Amniotic epithelial cell (primary cell): ENCODE results near the gene PDE10A.
A peak's percentile ranks its signal among the peaks of the same experiment; 100 is the strongest.
"Not testable (repeated sequence)": the region's sequence is repeated elsewhere in the genome, so short reads cannot be mapped to it uniquely, and the experiment has no call there.

Source experiments
- DNase-seq: peaks from one replicate; pipeline ENCODE4 v3.0.0-alpha.2; 2010; ENCODE audit warnings: low read depth

The PDE10A gene

DNA sequence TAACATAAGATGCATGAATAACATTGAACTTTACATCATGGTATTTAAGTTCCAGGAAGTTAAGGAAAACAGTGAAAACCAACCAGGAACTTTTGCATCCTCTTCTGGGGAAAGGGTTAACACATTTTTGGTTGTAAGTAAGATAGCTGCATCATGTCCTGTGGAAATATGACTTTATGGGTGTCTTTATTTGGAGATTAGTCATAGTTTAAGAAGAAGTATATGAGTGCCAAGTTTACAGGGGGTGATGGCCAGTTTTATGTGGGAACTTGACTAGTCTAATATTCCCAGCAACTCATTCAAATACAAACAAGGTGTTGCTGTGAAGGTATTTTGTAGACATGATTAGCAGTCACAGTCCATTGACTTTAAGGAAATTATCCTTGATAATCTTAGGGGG lies 78.0 kb downstream of the PDE10A start:
- no peak for DNase-seq

DNA sequence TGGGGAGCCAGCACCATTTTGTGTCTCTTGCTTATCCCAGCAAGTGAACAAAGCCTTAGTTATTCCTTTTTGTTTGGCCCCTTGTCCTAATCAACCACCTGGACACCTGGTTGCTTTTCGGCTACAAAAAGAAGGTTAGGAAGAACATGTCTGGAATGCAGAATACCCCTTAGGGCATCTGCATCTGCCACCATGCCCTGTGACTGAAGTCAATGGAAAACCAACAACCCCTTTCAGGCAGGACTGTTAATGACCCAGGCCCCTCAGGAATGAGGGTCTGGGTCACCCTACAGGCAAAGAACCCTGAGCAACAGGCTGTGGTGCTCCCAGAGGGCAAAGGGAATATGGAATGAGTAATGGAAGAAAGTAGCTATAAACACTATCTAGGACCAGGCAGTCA lies 78.5 kb downstream of the PDE10A start:
- DNase-seq = no peak

DNA sequence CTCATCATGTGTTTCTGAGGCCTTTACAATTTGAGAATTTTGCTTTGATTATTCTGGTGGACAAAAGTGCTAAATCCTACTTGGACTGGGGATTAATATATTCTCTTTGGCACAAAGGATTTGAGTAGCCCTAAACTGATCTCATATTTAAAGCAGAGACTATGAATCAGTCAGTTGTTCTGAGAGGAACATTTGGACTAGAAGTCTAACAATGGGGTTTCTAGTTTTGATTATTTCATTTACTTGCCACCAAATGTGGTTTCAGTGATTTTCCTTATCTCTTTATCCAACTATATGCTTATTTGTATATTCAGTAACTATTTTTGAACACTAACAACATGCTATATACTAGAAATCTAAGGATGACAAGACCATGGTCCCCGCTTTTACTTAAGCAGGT lies 81.4 kb downstream of the PDE10A start:
- DNase-seq = no peak

DNA sequence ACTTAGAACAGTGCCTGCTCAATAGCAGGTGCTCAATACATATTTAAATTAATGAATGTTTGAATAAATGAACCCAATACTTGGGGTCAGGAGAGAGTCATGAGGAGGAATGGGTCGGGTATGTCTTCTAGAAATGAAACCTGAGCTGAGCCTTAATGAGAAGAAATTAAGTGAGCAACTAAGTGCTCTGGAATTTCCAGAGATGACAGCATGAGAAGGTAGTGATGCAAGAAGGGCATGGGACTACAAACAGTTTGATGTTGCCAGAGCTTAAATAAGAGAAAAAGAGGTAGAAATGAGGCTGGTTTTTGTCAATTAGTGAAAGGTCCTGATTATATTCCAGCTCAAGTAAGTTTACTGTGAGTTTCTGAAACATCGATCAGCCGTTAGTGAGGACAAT lies 82.9 kb downstream of the PDE10A start:
- DNase-seq = peak; percentile 76

DNA sequence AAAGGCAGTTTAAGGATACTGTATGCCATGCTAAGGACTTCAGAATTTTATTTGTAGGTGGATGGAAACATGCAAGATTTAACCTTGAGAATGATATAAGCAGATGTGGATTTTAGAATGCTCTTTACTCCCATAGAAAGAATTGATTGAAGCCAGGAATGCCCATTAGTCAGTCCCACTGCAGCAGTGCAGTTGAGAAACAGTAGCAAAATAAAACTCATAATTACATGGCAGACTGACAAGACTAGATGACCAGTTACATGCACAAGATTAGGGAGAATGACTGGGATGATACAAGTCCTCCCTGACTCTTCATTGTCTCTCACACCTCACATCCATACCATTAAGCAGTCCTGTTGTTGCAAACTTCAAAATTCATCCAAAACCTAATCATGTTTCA lies 83.9 kb downstream of the PDE10A start:
- DNase-seq = peak; percentile 29

DNA sequence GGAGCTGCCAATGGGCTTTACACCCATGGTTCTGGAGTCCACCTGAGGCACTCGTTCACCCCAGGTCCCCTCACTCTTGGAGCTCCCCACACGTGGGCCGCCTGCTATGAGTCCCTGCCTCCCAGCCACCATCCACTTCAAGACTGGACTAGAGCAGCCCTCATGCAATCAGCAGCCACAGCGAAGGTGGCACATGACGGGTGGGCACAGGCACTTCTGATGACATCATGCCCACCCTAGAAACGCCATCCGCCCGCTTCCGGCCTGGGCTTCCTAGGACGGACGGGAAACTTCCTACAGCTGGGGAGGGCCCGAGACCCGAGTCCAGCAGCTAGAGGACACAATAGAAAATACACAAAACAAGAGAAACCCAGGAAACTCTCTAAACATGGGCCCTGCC lies 85.5 kb downstream of the PDE10A start:
- no peak for DNase-seq

DNA sequence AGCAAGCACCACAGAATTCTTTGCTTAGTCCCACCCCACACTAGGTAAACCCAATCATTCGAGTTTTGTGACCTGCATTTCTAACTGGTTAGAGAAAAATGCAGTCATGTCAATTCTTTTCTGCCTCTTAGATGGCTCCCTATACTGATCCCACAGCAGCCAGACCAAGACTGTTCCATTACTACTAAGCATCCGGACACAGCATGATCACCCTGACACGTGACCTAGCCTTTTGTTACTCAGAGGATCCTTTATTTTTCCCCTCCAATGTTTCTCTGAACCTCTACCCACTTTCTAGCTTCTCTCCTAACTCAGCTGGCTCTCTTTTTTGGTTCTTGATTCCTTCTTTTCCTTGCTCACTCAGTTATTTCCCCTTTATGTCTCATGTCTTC lies 87.9 kb downstream of the PDE10A start:
- DNase-seq = no peak

DNA sequence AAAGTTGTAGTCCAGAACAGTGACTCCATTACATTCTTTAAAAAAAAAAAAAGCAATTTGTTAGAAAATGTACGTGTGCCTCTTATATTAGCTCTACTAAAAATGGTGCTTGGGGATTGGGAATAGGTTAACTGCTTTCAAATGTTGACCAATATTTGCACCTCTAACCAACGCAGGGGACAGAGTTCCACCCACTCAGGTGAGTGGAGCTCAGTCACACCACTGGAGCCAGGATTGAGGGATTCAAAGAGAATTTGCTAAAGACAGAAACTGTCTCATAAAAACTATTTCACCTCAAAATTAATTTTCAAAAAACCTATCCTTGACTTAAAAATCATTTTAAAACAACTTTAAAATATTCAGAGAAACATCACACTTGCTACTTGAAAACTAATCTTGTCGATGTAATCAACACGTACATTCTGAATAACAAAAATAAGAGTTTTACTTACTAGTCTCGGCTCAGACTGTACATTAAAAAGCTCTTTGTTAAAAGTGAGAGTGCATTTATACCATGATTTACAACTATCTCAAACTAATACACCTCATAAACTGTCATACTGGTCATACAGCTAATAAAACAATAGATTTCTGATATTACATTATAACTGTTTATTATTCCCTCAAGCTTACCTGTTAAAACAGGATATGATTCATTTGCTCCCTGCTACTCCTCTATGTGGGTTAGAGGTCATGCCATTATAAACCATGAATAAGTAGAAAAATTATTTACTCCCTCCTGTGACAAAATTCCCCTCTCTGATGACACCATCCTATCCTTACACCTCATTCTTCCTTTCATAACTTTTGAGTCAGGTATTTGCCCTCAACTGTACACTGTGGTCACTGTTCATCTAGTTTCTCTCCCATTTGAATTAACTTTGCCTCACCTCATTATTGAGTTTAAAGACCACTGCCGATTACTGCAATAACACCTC lies 88.6 kb downstream of the PDE10A start:
- DNase-seq = peak; percentile 20

DNA sequence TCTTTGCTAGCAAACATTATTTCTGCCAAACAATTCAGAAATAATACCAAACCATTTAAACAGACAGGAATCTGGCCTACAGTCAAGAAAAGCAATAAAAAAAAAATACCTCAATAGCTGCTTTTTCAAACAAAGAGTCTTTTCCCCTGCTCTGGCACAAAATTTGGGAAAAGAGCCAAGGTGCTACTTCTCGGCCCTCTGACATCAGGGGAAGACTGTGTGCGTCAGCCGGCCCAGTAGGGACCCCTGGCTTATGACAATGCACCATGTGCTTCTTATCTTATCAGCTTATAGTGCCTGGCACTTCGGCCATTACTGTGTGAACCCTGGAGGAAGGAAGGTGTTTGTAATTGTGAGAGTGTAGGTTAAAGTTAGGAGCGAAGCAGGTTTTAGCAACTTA lies 89.4 kb downstream of the PDE10A start:
- peak; percentile 54 for DNase-seq

DNA sequence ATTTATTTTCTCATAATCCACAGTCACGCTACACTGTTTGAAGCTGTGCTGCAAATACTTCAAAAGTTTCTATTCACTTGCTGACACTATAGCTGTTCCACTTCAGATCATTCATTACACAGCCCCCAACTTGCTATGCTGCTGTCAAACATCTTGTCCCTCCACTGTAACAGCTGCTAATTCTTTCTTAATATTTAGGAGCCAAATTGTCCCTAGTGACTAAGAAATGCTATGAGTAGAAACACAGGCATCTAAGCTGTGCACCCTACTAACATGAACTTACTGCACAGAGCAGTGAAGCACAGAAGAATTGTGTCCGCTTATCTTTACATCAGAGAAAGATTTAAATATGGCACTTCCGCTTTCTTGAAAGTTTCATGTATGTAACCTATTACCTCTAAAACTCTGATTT lies 91.3 kb downstream of the PDE10A start:
- peak; percentile 21 for DNase-seq

DNA sequence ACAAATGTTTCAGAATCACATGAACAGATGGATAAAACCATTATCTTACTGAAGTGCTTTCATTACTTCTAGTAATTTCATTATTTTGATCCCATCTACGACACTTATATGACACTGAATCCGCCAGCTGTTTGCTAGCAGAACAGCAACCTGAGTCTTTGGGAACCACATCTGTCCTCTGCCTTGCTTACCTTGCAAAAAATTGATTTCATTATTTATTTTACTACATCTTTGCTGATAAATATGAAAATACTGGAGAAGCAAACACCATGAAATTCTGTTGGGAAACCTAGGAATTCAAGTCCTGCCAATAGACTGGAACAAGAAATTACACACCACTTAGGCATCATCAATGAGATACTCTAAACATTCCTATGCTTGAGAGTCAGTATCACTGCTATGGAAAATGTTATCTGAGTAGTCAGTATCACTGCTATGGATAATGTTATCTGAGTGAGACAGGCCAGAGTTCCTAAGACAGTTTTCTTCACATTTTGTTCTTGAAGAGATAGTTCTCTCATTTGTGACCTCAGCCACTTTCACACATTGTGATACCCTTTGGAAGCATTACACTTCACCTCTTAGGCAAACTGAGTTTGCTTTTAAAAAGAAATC lies 91.9 kb downstream of the PDE10A start:
- DNase-seq = peak; percentile 77

DNA sequence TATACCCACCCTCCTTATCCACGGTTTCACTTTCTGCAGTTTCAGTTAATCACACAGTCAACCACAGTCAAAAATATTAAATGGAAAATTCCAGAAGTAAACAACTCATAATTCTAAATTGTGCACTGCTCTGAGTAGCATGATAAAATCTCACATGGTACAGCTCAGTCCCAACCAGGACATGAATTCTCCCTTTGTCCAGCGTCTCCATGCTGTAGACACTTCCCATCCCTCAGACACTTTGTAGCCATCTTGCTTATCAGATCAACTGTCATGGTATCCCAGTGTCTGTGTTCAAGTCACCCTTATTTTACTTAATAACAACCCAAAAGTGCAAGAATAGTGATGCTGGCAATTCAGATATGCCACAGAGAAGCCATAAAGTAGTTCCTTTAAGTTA lies 94.7 kb downstream of the PDE10A start:
- DNase-seq = no peak

DNA sequence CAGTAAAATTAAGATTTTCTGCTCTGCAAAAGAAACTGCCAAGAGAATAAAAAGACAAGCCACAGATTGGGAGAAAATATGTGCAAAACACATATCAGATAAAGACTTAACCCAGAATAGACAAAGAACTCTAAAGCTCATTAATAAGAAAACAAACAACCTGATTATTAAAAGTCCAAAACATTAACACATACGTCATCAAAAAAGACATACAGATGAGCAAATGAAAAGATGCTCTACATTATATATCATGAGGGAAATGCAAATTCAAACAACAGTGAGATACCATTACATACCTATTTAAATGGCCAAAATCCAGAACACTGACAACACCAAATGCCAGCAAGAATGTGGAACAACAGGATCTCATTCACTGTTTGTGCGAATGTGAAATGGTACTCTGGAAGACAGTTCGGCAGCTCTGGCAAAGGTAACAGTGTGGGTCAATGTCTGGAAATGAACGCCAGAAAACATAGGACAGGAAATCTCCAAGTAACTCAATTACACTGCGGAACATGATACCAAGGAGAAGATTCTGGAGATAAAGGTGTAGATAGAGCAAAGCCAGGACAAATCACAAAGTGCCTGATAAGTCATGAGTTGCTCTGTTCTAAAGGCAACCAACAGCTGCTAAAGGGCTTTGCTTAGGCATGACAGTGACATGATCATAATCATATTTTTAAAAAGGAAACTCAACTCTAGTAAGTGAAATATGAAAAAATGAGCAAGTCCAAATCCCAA lies 96.8 kb downstream of the PDE10A start:
- no peak for DNase-seq

DNA sequence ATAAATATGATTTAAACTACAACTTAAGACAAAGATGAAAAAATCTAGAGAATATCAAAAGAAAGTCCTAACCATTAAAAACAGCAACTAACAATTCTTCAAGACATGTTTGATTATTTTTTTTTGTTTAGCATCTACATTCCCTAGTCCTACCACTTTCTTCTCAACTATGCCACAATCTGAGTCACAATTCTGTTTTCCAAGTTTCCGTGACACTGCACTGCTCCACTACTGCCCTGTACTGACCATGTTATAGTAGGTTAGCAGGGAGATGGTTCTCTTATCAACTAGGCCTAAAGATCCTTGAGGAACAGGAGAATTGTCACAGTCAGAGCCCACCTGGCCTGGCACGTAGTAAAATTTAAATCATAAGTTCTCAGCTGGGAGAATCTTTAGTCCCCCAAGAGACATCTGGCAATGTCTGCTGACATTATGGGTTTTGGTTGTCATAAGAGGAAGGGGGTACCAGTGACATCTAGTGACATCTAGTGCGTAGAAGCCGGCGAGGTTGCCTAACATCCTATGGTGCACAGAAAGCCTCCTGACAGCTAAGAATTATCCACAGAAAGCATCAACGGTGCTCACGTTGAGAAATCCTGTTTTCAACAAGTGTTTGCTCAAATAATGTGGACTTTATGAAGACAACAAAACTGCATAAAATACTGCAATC lies 100.5 kb downstream of the PDE10A start:
- DNase-seq = no peak

DNA sequence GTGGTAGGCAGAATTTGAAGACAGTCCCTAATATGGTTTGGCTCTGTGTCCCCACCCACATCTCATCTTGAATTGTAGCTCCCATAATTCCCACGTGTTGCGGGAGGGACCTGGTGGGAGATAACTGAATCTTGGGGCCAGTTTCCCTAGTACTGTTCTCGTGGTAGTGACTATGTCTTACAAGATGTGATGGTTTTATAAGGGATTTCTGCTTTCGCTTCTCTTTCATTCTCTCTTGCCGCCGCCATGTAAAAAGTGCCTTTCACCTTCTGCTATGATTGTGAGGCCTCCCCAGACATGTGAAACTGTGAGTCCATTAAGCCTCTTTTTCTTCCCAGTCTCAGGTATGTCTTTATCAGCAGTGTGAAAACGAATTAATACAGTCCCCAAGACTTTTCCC lies 103.4 kb downstream of the PDE10A start:
- no peak for DNase-seq

DNA sequence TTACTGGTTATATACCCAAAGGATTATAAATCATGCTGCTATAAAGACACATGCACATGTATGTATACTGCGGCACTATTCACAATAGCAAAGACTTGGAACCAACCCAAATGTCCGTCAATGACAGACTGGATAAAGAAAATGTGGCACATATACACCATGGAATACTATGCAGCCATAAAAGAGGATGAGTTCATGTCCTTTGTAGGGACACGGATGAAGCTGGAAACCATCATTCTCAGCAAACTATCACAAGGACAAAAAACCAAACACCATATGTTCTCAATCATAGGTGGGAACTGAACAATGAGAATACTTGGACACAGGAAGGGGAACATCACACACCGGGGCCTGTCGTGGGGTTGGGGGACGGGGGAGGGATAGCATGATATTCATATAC lies 104.9 kb downstream of the PDE10A start:
- DNase-seq = not testable (repeated sequence)

DNA sequence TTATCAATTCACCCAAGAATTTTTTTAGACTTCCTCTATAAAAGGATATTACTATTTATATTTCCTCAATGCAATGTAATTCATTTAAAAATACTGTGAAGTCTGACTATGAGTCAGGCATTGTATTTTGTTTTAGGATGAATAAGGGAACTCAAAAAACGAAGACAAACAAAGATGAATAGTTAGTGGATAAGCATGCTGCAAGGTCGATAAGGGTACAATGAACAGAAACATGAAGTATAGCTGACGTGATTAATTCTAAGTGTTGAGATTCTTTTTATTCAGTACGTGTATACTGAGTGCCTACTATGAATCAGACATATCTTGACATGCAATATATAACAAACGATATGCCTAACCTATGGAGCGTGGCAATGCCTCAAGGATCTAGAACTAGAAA lies 105.4 kb downstream of the PDE10A start:
- DNase-seq = no peak

DNA sequence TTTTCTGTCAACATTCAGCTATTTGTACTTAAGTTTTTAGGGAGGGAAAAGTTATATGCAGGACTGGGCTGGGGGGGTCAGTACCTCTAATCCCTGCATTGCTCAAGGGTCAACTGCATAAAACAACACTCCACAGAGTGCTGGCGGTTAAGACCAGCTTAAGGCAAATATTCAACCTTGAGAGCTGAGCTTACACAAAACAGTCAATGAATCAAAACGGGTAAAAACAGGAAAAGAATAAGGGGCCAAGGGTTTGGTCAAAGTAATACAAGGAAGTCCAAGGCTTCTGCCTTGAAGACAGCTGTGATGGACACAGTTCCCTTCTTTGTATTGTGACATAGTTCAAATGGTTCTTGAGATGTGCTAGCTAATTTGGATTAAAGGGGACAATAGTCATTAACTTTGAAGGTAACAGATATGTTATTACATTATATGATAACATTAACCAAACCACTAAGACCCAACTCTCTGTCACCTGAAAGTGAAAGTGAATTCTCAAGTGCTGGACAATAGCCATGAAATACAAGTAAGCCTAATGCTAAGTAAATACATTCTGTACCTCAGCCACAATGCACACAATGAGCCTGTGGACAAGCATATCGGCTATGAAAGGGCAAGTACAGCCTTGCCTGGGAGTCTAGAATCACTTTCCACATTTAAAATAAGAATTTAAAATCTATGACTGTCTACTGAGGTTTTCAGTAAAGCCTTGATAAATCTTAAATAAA lies 106.8 kb downstream of the PDE10A start:
- peak; percentile 63 for DNase-seq

DNA sequence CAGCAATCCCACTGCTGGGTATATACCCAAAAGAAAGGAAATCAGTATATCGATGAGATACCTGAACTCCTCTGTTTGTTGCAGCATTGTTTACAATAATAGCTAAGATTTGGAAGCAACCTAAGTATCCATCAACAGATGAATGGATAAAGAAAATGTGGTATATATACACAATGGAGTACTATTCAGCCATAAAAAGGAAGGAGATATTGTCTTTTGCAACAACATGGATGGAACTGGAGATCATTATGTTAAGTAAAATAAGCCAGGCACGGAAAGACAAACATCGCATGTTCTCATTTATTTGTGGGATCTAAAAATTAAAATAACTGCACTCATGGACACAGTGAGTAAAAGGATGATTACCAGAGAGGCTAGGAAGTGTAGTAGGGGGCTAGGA lies 108.4 kb downstream of the PDE10A start:
- not testable (repeated sequence) for DNase-seq

DNA sequence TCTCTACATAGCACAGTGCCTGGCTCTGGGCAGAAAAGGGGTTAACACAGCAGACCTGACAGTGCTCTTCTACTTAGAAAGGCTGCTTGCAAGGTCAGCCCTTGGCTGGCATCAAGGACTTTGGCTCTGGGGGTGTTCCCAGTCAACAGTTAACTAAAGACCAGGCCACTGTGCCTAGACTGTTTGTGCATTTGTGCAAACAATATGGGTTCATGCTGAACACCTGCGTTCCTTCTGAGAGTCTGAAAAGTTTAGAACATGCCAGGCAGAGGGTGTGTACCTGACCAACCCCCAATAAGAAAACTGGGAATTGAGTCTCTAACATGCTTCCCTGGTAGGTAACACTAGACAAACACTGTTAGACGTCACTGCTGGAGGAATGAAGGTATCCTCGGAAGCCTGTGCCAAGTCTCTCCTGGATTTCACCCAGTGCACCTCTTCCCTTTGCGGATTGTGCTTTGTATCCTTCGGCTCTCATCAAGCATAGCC lies 110.7 kb downstream of the PDE10A start:
- no peak for DNase-seq

DNA sequence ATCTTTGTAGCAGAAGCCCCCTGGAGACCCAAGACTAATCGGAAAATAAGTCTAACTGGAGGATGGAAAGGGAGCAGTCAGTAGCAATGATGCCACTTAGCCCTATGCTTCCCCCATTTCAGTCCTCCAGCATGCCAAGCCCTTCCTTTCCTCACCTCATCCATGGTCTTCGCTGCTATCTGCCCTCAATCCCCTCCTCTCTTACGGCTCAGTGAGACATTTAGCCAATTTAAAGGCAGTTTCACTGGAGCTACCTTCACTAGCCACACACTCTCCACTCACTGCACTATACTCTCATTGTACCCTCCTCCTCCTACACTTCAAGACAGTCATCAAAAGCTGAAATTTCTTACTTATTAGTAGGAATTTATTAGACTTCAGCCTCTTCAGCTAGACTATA lies 111.2 kb downstream of the PDE10A start:
- DNase-seq = no peak

DNA sequence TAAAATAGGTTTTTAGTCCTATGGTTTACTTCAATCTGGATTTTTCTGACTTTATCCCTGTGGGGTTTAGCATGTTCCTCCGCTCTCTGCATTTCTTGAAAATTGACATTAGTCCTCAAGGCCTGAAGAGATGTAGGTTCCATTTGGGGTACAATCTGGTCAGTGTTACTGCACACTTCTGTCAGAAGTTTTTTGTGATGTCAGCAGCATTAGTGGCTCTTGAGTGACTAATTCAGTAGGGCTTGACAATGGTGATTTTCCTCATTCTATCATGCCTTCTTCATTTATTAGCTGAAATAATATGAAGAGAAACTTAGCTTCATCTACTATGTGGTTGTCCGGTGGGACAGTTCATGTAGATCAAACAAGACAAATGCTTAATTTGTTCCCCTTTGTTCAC lies 114.6 kb downstream of the PDE10A start:
- no peak for DNase-seq
